ENCODE measurements around the gene ZNF688. TPM values are rescaled to one million over a fixed set of nuclear protein-coding genes. Genes with fewer than 3 reads are reported as not detected.
"Not testable (repeated sequence)": the region's sequence is repeated elsewhere in the genome, so short reads cannot be mapped to it uniquely, and the experiment has no call there.

ZNF688 gene
- total RNA-seq, 1 experiment from 2014 or later, result 8.5 TPM

DNA sequence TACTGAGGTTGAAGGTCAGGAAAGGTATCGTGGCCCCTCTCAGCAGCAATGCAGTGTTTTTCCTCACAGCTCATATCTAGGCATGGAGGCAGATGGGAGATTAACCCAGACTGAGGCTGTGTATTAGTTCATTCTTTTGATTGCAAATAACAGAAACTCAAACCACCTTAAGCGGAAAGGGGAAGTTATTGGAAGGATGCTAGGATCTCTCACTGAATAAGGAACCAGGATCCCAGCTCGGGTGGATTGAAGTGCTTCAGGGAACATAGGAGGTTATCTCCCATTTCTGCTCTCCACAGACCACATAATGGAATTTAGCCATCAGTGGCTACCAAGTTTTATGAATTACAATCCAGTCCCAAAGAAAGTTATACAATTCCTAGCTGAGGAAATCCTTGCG, 30.5 kb upstream of the ZNF688 start:
- Histone ChIP-seq H3K4me3 (ENCODE audit: insufficient read depth, low read depth, low read length) (no peak overlapping the region), H3K27me3 (ENCODE audit: control insufficient read depth, insufficient read depth, low read length) (no peaks in the 10 kb centered on the region), H3K36me3 (replicated peaks; ENCODE audit: control insufficient read depth, insufficient read depth, low read length) (peaks cover 9% of the 10 kb centered on the region)
- DNase-seq, result no peak

GRCh38 chr16:30600929-30601328, 29.4 kb upstream of the ZNF688 start:
- H3K4me3 ChIP-seq (ENCODE audit: insufficient read depth, low read depth, low read length), result no peak overlapping the region
- peaks cover 9% of the 10 kb centered on the region for H3K36me3 ChIP-seq (replicated peaks; ENCODE audit: control insufficient read depth, insufficient read depth, low read length)
- DNase-seq, result no peak
- H3K27me3 ChIP-seq (ENCODE audit: control insufficient read depth, insufficient read depth, low read length), result no peaks in the 10 kb centered on the region

DNA sequence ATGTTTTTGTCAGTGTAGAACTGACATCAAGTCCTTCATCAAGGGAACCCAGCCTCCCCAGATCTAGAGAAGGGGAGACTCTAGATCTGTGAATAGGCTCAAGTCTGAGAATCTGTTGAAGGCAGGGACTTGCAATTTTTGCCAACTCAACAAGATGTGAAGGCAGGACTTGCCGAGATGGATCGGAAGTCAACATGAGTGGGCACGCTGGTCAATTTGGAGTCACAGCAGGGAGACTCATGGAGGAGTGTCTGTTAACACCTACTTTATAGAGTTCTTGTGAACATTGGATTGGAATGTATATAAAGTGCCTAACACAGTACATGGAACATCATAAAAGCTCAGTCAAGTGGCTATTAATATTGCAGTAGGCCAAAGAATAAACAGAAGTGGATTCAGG, 28.7 kb upstream of the ZNF688 start:
- no peak for DNase-seq
- peaks cover 9% of the 10 kb centered on the region for H3K36me3 ChIP-seq (replicated peaks; ENCODE audit: control insufficient read depth, insufficient read depth, low read length)
- H3K27me3 ChIP-seq (ENCODE audit: control insufficient read depth, insufficient read depth, low read length), result no peaks in the 10 kb centered on the region
- H3K4me3 ChIP-seq (ENCODE audit: insufficient read depth, low read depth, low read length), result no peak overlapping the region

DNA sequence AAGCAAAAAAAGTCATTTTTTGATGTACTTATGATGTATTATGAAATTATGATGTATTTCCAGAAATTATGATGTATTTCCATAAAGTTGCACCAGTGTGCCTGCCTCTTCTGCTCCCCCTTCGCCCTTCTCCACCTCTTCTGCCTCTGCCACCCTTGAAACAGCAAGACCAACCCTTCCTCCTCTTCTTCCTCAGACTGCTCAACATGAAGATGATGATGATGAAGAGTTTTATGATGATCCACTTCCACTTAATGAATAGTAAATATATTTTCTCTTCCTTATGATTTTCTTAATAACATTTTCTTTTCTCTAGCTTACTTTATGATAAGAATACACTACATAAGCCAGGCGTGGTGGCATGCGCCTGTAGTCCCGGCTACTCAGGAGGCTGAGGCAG, 21.4 kb upstream of the ZNF688 start:
- H3K27me3 ChIP-seq (ENCODE audit: control insufficient read depth, insufficient read depth, low read length), result no peaks in the 10 kb centered on the region
- no peaks in the 10 kb centered on the region for H3K36me3 ChIP-seq (replicated peaks; ENCODE audit: control insufficient read depth, insufficient read depth, low read length)
- H3K4me3 ChIP-seq (ENCODE audit: insufficient read depth, low read depth, low read length), result no peak overlapping the region
- no peak for DNase-seq

DNA sequence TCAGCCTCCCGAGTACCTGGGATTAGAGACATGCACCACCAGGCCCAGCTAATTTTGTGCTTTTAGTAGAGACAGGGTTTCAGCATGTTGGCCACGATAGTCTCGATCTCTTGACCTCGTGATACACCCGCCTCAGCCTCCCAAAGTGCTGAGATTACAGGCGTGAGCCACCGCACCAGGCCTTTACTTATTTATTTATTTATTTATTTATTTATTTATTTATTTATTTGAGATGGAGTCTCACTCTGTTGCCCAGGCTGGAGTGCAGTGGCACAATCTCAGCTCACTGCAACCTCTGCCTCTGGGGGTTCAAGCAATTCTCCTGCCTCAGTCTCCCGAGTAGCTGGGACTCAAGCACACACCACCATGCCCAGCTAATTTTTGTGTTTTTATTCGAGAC, 19.4 kb upstream of the ZNF688 start:
- not testable (repeated sequence) for H3K36me3 ChIP-seq (replicated peaks; ENCODE audit: control insufficient read depth, insufficient read depth, low read length); DNase-seq; H3K4me3 ChIP-seq (ENCODE audit: insufficient read depth, low read depth, low read length); H3K27me3 ChIP-seq (ENCODE audit: control insufficient read depth, insufficient read depth, low read length)

DNA sequence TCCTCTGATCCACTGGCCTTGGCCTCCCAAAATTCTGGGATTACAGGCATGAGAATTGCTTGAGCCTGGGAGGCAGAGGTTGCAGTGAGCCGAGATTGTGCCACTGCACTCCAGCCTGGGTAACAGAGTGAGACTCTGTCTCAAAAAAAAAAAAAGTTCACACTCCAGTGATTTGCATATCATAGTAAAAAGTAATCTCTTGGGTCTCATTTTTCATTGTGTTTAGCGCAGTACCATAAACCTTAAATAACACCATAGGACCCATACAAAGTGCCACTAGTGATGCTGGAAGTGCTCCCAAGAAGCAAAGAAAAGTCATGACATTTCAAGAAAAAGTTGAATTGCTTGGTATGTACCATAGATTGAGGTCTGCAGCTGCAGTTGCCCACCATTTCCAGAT, 18.1 kb upstream of the ZNF688 start:
- H3K36me3 ChIP-seq (replicated peaks; ENCODE audit: control insufficient read depth, insufficient read depth, low read length); DNase-seq; H3K4me3 ChIP-seq (ENCODE audit: insufficient read depth, low read depth, low read length); H3K27me3 ChIP-seq (ENCODE audit: control insufficient read depth, insufficient read depth, low read length): not testable (repeated sequence)

DNA sequence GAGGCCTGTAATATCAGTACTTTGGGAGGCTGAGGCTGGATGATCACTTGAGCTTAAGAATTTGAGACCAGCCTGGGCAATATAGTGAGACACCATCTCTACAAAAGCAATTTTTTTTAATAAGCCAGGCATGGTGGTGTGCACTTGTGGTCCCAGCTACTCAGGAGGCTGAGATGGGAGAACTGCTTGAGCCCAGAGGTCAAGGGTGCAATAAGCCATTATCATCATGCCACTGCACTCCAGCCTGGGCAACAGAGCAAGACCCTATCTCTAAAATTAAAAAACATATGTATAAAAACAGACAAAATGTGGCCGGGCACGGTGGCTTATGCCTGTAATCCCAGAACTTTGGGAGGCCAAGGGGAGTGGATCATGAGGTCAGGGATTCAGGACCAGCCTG, 17.1 kb upstream of the ZNF688 start:
- Histone ChIP-seq H3K36me3 (replicated peaks; ENCODE audit: control insufficient read depth, insufficient read depth, low read length) (no peaks in the 10 kb centered on the region; the same call in 1 of the 2 replicates), H3K4me3 (ENCODE audit: insufficient read depth, low read depth, low read length) (no peak overlapping the region), H3K27me3 (ENCODE audit: control insufficient read depth, insufficient read depth, low read length) (no peaks in the 10 kb centered on the region)
- DNase-seq, result no peak

- Histone ChIP-seq H3K4me3 (ENCODE audit: insufficient read depth, low read depth, low read length) (peak within 1 kb of the TSS; percentile 95), H3K36me3 (replicated peaks; ENCODE audit: control insufficient read depth, insufficient read depth, low read length) (peaks cover 7% of the 10 kb centered on the region), H3K27me3 (ENCODE audit: control insufficient read depth, insufficient read depth, low read length) (no peaks in the 10 kb centered on the region)
- peak; percentile 99 for DNase-seq
Measured at GRCh38 chr16:30585400-30586191, 14.1 kb upstream of the ZNF688 start, which contains the start of gene ZNF785. Gene ZNF785 (minus strand): TSS chr16:30585697. CDS start chr16:30585611, 86 bp downstream.

DNA sequence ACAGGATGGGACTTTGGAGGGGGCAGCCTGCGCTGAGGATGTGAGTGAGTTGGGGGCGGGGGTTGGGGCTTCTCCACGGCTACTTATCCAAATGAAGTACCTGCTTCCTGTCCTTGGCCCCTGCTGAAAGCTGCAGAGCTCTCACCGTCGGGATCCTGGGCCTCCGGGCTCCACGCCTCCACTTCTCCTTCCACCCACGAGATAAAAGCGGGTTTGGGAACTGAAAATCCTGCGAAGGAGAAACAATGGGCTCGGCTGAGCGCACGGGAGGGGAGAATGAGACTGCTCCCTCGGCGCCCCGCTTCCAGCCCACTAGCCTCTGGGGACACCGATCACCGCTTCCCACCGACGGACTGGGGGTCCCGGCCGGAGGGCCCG, 13.5 kb upstream of the ZNF688 start:
- Histone ChIP-seq H3K27me3 (ENCODE audit: control insufficient read depth, insufficient read depth, low read length) (no peaks in the 10 kb centered on the region), H3K4me3 (ENCODE audit: insufficient read depth, low read depth, low read length) (peak overlapping the region; percentile 95), H3K36me3 (replicated peaks; ENCODE audit: control insufficient read depth, insufficient read depth, low read length) (peaks cover 7% of the 10 kb centered on the region)
- peak; percentile 80 for DNase-seq

DNA sequence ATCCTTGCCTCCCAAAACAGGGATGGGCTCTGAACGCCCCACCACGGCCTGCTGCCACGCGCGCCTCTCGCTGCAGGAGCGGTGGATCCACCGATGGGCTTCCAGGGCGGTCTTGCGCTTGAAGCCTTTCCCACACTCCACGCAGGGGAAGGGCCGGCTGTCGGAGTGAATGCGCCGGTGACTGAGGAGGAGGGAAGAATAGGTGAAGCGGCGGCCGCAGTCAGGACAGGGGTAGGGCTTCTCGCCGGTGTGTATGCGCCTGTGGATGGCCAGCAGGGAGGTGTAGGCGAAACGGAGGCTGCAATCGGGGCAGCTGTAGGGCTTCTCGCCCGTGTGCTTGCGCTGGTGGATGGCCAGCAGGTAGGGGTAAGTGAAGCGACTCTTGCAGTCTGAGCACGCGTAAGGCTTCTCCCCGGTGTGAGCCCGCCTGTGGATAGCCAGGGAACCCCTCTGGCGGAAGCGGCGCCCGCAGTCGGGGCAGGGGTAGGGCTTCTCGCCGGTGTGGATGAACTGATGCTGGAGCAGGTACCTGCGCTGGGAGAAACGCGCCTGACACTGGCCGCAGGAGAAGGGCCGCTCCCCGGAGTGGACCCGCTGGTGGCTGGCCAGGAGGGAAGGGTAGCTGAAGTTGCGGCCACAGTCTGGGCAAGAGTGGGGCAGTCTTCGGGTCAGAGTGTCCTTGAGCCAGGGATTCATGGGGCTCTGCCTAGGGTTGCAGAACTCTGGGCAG, 11.3 kb upstream of the ZNF688 start:
- peak; percentile 33 for DNase-seq
- peaks cover 7% of the 10 kb centered on the region for H3K36me3 ChIP-seq (replicated peaks; ENCODE audit: control insufficient read depth, insufficient read depth, low read length)
- no peak overlapping the region for H3K4me3 ChIP-seq (ENCODE audit: insufficient read depth, low read depth, low read length)
- H3K27me3 ChIP-seq (ENCODE audit: control insufficient read depth, insufficient read depth, low read length), result no peaks in the 10 kb centered on the region

DNA sequence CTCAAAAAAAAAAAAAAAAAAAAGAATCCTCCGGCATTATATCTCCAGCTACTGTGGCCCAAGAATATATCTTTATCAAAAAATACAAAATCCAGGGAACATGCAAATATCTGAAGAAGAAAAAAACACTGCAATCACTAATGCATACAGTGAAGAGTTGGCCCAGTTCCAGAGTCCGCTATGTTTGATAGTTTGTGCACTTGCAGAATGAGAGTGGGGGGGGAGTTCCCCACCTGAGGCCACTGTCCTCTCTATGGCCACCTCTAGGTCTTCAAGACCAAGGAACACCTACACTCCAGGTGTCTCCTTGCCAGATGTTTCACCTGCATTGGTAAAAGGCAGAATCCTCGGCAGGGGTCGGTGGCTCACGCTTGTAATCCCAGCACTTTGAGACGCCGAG, 9.9 kb upstream of the ZNF688 start:
- Histone ChIP-seq H3K27me3 (ENCODE audit: control insufficient read depth, insufficient read depth, low read length) (no peaks in the 10 kb centered on the region), H3K4me3 (ENCODE audit: insufficient read depth, low read depth, low read length) (no peak overlapping the region), H3K36me3 (replicated peaks; ENCODE audit: control insufficient read depth, insufficient read depth, low read length) (peaks cover 7% of the 10 kb centered on the region)
- DNase-seq, result no peak

GRCh38 chr16:30574678-30575077, 3.2 kb upstream of the ZNF688 start:
- Histone ChIP-seq H3K27me3 (ENCODE audit: control insufficient read depth, insufficient read depth, low read length) (no peaks in the 10 kb centered on the region), H3K36me3 (replicated peaks; ENCODE audit: control insufficient read depth, insufficient read depth, low read length) (no peaks in the 10 kb centered on the region; the same call in 1 of the 2 replicates), H3K4me3 (ENCODE audit: insufficient read depth, low read depth, low read length) (no peak overlapping the region)
- no peak for DNase-seq

DNA sequence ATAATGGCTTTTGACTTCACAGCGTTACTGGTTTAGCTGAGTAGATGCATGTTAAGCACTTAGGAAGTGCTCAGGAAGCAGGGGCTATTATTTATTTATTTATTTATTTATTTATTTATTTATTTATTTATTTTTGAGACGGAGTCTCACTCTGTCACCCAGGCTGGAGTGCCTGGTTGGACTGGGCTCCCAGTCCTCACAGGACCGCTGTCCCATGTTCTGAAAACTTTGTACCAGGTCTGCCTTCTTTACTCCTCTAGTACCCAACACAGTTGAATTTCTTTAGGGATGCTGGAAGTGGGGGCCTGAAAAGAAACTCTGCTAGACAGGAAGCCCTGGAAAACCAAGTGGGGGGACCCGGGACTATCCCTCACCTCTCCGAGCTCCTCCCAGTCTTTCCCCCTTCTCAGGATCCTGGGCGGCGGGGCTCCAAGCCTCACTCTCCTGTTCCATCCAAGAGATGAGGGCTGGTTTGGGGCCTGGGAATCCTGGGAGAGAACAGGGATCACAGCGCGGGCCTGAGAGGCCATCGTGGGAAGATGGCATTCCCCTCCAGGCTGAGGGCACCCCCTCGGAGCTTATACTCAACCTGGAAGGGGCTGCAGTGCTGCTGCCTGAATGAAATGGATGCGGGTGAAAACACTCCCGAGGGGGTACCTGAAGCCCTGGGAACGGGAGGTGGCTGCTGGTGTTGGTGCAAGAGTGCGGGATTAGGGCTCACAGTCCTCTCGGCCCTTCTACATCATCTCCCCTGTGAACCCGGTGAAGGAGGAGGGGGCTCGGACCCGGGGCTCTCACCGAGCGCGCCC, 674 bp downstream of the ZNF688 start:
- Histone ChIP-seq H3K36me3 (replicated peaks; ENCODE audit: control insufficient read depth, insufficient read depth, low read length) (no peaks in the 10 kb centered on the region; the same call in 1 of the 2 replicates), H3K4me3 (ENCODE audit: insufficient read depth, low read depth, low read length) (peak overlapping the region; percentile 67), H3K27me3 (ENCODE audit: control insufficient read depth, insufficient read depth, low read length) (no peaks in the 10 kb centered on the region)
- DNase-seq, result peak; percentile 81

GRCh38 chr16:30569746-30570635, 1.5 kb downstream of the ZNF688 start:
- peak; percentile 56 for DNase-seq
- H3K27me3 ChIP-seq (ENCODE audit: control insufficient read depth, insufficient read depth, low read length), result no peaks in the 10 kb centered on the region
- no peaks in the 10 kb centered on the region; the same call in 1 of the 2 replicates for H3K36me3 ChIP-seq (replicated peaks; ENCODE audit: control insufficient read depth, insufficient read depth, low read length)
- H3K4me3 ChIP-seq (ENCODE audit: insufficient read depth, low read depth, low read length), result no peak overlapping the region
